GM12878 (cell line): ENCODE data around the gene CSK. TPM values are rescaled to one million over a fixed set of nuclear protein-coding genes. Genes with fewer than 3 reads are reported as not detected.

ENCODE experiments used
- ATAC-seq: fragments of 200-7000 bp; cut with Tn5 transposase; 3 replicates; pipeline ENCODE4 v1.9.1; 2020; ENCODE audit warnings: mild to moderate bottlenecking, moderate library complexity
- BruUV-seq: library from RNA; stranded (reverse); fragments of 400-500 nt; replicated peaks from 2 replicates; lab custom pipeline; 2021; lab: Mats Ljungman, UMichigan
- CTCF ChIA-PET: fragments of 300-600 bp; sonication (Branson Sonifier 250); formaldehyde crosslinking; extraction: SDS; loops from one replicate; lab custom pipeline; 2021; ENCODE audit warnings: inconsistent platforms; lab: Yijun Ruan, JAX
- POLR2A ChIA-PET: fragments of 350-600 bp; formaldehyde crosslinking; extraction: SDS; loops from one replicate; lab custom pipeline; 2021; ENCODE audit warnings: inconsistent platforms; lab: Charles Lee
- RAD21 ChIA-PET: fragments of 300-600 bp; sonication (Branson Sonifier 250); formaldehyde crosslinking; loops from one replicate; lab custom pipeline; 2023; ENCODE audit warnings: antibody characterized with exemption; ENCODE audit not compliant: unreplicated experiment; lab: Charles Lee
- SMC1A ChIA-PET: fragments of 300-600 bp; sonication (Branson Sonifier 250); formaldehyde crosslinking; loops from one replicate; lab custom pipeline; 2023; ENCODE audit not compliant: unreplicated experiment, uncharacterized antibody; lab: Charles Lee
- DNase-seq: peaks from one replicate; pipeline ENCODE4 v3.0.0-alpha.2; 2011; ENCODE audit warnings: low read depth, low spot score
- FAIRE-seq: peaks from 3 replicates; lab custom pipeline; 2011; peaks lifted over from hg19 to GRCh38; lab: Jason Lieb, UNC
- H2AFZ ChIP-seq: 2 replicates; pipeline ENCODE4 v1.6.0; 2011; ENCODE audit warnings: low read depth, low read length, control low read depth; ENCODE audit not compliant: control insufficient read depth
- H3K27ac ChIP-seq: 2 replicates; pipeline ENCODE4 v1.5.1; 2011; ENCODE audit warnings: control low read depth; ENCODE audit not compliant: control insufficient read depth, insufficient read depth
- H3K27me3 ChIP-seq, 2 experiments: replicated peaks in 1 of 2; 2 replicates each; pipeline versions ENCODE4 v1.6.0 to v1.6.1; 2011; ENCODE audit warnings: low read length in 1 of 2; ENCODE audit not compliant: control insufficient read depth in 2 of 2, insufficient read depth in 2 of 2
- H3K36me3 ChIP-seq, 2 experiments: 2 replicates each; pipeline ENCODE4 v1.5.1; 2011; ENCODE audit warnings: low read length in 1 of 2; ENCODE audit not compliant: control insufficient read depth in 2 of 2, insufficient read depth in 2 of 2
- H3K4me1 ChIP-seq: 2 replicates; pipeline ENCODE4 v1.6.1; 2011; ENCODE audit warnings: mild to moderate bottlenecking, low read length, moderate library complexity, mixed read lengths; ENCODE audit not compliant: control insufficient read depth, insufficient read depth
- H3K4me2 ChIP-seq: 2 replicates; pipeline ENCODE4 v1.6.0; 2011; ENCODE audit warnings: control low read depth; ENCODE audit not compliant: control insufficient read depth, insufficient read depth
- H3K4me3 ChIP-seq: fragments of 200-600 bp; sonication (generic); 2 replicates; pipeline ENCODE4 v1.5.1; 2016
- H3K79me2 ChIP-seq: 2 replicates; pipeline ENCODE4 v1.6.0; 2011; ENCODE audit warnings: low read length; ENCODE audit not compliant: control insufficient read depth, insufficient read depth
- H3K9ac ChIP-seq: 2 replicates; pipeline ENCODE4 v1.8.0; 2011; ENCODE audit warnings: low read length, control low read depth, mixed read lengths; ENCODE audit not compliant: control insufficient read depth, insufficient read depth
- H3K9me3 ChIP-seq: replicated peaks from 3 replicates; pipeline ENCODE4 v1.5.1; 2011; ENCODE audit warnings: mild to moderate bottlenecking, low read length; ENCODE audit not compliant: control insufficient read depth, insufficient read depth
- H4K20me1 ChIP-seq: 2 replicates; pipeline ENCODE4 v1.6.0; 2011; ENCODE audit not compliant: control insufficient read depth, insufficient read depth
- CHD1 ChIP-seq: IDR thresholded peaks from 2 replicates; pipeline ENCODE4 v1.6.1; 2012; ENCODE audit warnings: low read depth, low read length, improper control_type of control experiment
- CHD2 ChIP-seq: IDR thresholded peaks from 2 replicates; pipeline ENCODE4 v1.6.1; 2011; ENCODE audit warnings: low read depth, low read length, improper control_type of control experiment, borderline replicate concordance
- CREM ChIP-seq: IDR thresholded peaks from 2 replicates; pipeline ENCODE4 v1.6.1; 2014; ENCODE audit warnings: antibody characterized with exemption, low read depth
- DPF2 ChIP-seq: fragments of 450-650 bp; IDR thresholded peaks from 2 replicates; pipeline ENCODE4 v1.6.1; 2017; ENCODE audit warnings: mild to moderate bottlenecking
- IKZF2 ChIP-seq, 2 experiments: fragments of 450-650 bp; IDR thresholded peaks; 2 replicates each; pipeline ENCODE4 v1.6.1; 2017; ENCODE audit warnings: mild to moderate bottlenecking in 2 of 2, moderate library complexity in 2 of 2
- KDM1A ChIP-seq: fragments of 200-600 bp; sonication (generic); IDR thresholded peaks from 2 replicates; pipeline ENCODE4 v1.6.1; 2016; ENCODE audit warnings: borderline replicate concordance
- MTA3 ChIP-seq: IDR thresholded peaks from 2 replicates; pipeline ENCODE4 v1.6.1; 2012; ENCODE audit warnings: low read length, inconsistent platforms, borderline replicate concordance
- POLR2AphosphoS5 ChIP-seq: IDR thresholded peaks from 2 replicates; pipeline ENCODE4 v1.6.1; 2011; ENCODE audit warnings: mild to moderate bottlenecking, low read length, inconsistent platforms
- SMAD5 ChIP-seq: IDR thresholded peaks from 2 replicates; pipeline ENCODE4 v1.6.1; 2016; ENCODE audit warnings: antibody characterized with exemption, low read depth
- SMC3 ChIP-seq: IDR thresholded peaks from 2 replicates; pipeline ENCODE4 v1.6.1; 2011; ENCODE audit warnings: low read length, improper control_type of control experiment, borderline replicate concordance
- SP1 ChIP-seq: IDR thresholded peaks from one replicate; pipeline ENCODE4 v1.6.1; 2011; ENCODE audit warnings: low read depth, low read length
- SREBF1 ChIP-seq: IDR thresholded peaks from 2 replicates; pipeline ENCODE4 v1.6.1; 2012; ENCODE audit warnings: mild to moderate bottlenecking, low read length
- TCF12 ChIP-seq: IDR thresholded peaks from 2 replicates; pipeline ENCODE4 v1.6.1; 2011; ENCODE audit warnings: low read depth, mild to moderate bottlenecking, low read length
- WGBS: methylation state at CpG from one replicate; pipeline ENCODE4 v1.1.6; 2016; ENCODE audit warnings: low lambda C conversion rate; ENCODE audit not compliant: insufficient replicate concordance, insufficient coverage; ENCODE audit errors: missing lambda C conversion rate; 5-methylcytosine and 5-hydroxymethylcytosine counted together
- in situ Hi-C: fragments of 300-500 bp; cut with MboI; formaldehyde crosslinking; loops from 9 replicates; pipeline ENCODE4 v1.14.3; 2018; ENCODE audit warnings: mixed read lengths
- intact Hi-C: fragments of 100-400 bp; cut with micrococcal nuclease; formaldehyde crosslinking; loops from one replicate; pipeline ENCODE4 v1.14.2; 2022; ENCODE audit not compliant: unreplicated experiment
- polyA plus RNA-seq, 11 experiments: library from polyadenylated mRNA; depleted of rRNA in 4 of 11; unstranded in 6 of 11; stranded (reverse) in 5 of 11; fragments of >200 nt; fragmentation: Nextera tagmentation in 4 of 11; fragmentation: Illumina TruSeq in 1 of 11; extraction: Ambion mirVana in 4 of 11; extraction: Trizol in 1 of 11; gene quantifications; 1 replicate in 1 of 11; 2 replicates in 10 of 11; pipeline versions ENCODE4 v1.2.1 to v1.2.3, GENCODE V29; 2011 to 2016; ENCODE audit warnings: inconsistent platforms in 2 of 11, missing spikeins in 2 of 11, low read depth in 1 of 11
- total RNA-seq, 4 experiments: library from RNA; depleted of rRNA in 3 of 4; stranded (reverse); fragments of >200 nt in 3 of 4; fragmentation: Illumina TruSeq in 1 of 4; extraction: Trizol in 1 of 4; gene quantifications; 2 replicates each; pipeline versions ENCODE4 v1.2.1 to v1.2.3, GENCODE V29; 2013 to 2021
- TF ChIP-seq, protein P1 (sequence below): fragments of 450-650 bp; IDR thresholded peaks from 2 replicates; pipeline ENCODE4 v1.6.1; 2018; ENCODE audit warnings: mild to moderate bottlenecking, low read depth, moderate library complexity; ENCODE audit not compliant: partially characterized antibody
- TF ChIP-seq, protein P2 (sequence below): IDR thresholded peaks from 2 replicates; pipeline ENCODE4 v1.6.1; 2012; ENCODE audit warnings: mild to moderate bottlenecking, low read depth, low read length

Gene CSK
- total and polyA plus RNA-seq, 10 of the 15 experiments (the other 5 are each of a cell fraction or from before 2014, with no cell fraction given), result 3.4 to 327 (median 75.8) TPM

DNA sequence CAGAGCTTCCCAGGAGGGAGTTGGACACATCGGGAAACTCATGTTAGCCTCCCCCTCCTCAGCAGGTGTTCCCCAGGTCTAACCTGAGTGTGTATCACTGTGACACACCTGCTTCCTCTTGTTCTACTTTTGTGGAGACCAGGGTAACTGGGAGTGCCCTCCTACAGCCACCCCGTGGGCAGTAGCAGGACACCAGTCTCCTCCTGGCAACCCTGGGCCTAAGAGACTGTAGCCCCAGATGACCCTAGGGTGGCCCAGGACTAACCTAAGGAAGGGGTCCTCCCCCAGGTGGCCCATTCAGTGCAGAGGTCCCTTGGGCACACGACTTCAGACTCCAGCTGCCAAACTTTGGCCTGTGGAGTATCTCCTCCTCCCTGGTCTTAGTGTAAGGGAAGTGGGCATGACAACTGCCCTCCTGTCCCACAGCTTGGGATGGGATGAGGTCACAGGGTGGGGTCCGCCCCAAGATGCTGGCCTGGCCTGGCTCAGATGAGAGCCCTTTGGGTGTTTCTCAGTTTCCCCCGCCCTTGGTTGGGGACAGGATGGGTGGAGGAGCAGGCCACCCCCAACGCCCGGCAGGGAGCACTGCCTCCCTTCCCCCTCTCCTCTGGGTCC is 4.8 kb downstream of the CSK start:
- intact Hi-C loops, result loop anchor here (1.0 to 5.0 kb wide), 3 partner anchors 9 to 390 kb away; partner anchors contain the start of gene ARID3B
- H3K27ac ChIP-seq, result peak overlapping the region; percentile 96
- ChIA-PET SMC1A (interaction anchor here (0.7 to 15.7 kb wide), 10 partner anchors 10 to 402 kb away, joined by 3 to 811 read pairs (median 9); partner anchors contain the start of gene CSK), CTCF (interaction anchor here (0.5 to 25.9 kb wide), 12 partner anchors 11 to 390 kb away, joined by 3 to 1288 read pairs (median 4); partner anchors contain the start of genes CSK, EDC3 and FAM219B), RAD21 (interaction anchor here (0.8 to 25.2 kb wide), 13 partner anchors 3 to 402 kb away, joined by 3 to 1186 read pairs (median 8); partner anchors contain the start of genes COX5A, CSK and ULK3), POLR2A (interaction anchor here (0.5 to 14.2 kb wide), 16 partner anchors 10 to 385 kb away, joined by 3 to 602 read pairs (median 5); partner anchors contain the start of genes CLK3 and CSK)
- no peaks in the 10 kb centered on the region for H4K20me1 ChIP-seq
- no peak for DNase-seq
- in situ Hi-C loops, result no loop called here
- H2AFZ ChIP-seq, result no peak overlapping the region
- peak overlapping the region; percentile 82 for H3K9ac ChIP-seq
- H3K36me3 ChIP-seq, result peaks cover 0 to 2% of the 10 kb centered on the region in 2 experiments; a peak in 3 of 4 replicates
- no peak for ATAC-seq
- H3K4me2 ChIP-seq, result peak overlapping the region; percentile 67
- H3K79me2 ChIP-seq, result peaks cover 92% of the 10 kb centered on the region
- no TSS peak for BruUV-seq
- no peaks in the 10 kb centered on the region for H3K27me3 ChIP-seq
- no peaks in the 10 kb centered on the region for H3K9me3 ChIP-seq
- under 1% methylated on average over 7 of the region's 7 CpGs for WGBS
- H3K4me3 ChIP-seq, result peak overlapping the region; percentile 94
- FAIRE-seq, result no peak
- H3K4me1 ChIP-seq, result peaks cover 47% of the 10 kb centered on the region
- TF ChIP-seq POLR2AphosphoS5 (peak; percentile 30; the same call in 1 of the 2 replicates), TCF12 (0 out of 2 replicates have a peak, but pooled peaks have one; percentile 28), MTA3 (no peak), SMAD5 (0 out of 2 replicates have a peak, but pooled peaks have one; percentile 51), CHD2 (0 out of 2 replicates have a peak, but pooled peaks have one; percentile 9), IKZF2 (IDR thresholded peaks at IDR 0.05) (no peak), SP1 (no peak), CHD1 (no peak), CREM (no peak), KDM1A (no peak), DPF2 (no peak), SMC3 (no peak), SREBF1 (no peak)
- TF ChIP-seq, protein P1, sequence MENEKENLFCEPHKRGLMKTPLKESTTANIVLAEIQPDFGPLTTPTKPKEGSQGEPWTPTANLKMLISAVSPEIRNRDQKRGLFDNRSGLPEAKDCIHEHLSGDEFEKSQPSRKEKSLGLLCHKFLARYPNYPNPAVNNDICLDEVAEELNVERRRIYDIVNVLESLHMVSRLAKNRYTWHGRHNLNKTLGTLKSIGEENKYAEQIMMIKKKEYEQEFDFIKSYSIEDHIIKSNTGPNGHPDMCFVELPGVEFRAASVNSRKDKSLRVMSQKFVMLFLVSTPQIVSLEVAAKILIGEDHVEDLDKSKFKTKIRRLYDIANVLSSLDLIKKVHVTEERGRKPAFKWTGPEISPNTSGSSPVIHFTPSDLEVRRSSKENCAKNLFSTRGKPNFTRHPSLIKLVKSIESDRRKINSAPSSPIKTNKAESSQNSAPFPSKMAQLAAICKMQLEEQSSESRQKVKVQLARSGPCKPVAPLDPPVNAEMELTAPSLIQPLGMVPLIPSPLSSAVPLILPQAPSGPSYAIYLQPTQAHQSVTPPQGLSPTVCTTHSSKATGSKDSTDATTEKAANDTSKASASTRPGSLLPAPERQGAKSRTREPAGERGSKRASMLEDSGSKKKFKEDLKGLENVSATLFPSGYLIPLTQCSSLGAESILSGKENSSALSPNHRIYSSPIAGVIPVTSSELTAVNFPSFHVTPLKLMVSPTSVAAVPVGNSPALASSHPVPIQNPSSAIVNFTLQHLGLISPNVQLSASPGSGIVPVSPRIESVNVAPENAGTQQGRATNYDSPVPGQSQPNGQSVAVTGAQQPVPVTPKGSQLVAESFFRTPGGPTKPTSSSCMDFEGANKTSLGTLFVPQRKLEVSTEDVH, result no peak
- TF ChIP-seq, protein P2, sequence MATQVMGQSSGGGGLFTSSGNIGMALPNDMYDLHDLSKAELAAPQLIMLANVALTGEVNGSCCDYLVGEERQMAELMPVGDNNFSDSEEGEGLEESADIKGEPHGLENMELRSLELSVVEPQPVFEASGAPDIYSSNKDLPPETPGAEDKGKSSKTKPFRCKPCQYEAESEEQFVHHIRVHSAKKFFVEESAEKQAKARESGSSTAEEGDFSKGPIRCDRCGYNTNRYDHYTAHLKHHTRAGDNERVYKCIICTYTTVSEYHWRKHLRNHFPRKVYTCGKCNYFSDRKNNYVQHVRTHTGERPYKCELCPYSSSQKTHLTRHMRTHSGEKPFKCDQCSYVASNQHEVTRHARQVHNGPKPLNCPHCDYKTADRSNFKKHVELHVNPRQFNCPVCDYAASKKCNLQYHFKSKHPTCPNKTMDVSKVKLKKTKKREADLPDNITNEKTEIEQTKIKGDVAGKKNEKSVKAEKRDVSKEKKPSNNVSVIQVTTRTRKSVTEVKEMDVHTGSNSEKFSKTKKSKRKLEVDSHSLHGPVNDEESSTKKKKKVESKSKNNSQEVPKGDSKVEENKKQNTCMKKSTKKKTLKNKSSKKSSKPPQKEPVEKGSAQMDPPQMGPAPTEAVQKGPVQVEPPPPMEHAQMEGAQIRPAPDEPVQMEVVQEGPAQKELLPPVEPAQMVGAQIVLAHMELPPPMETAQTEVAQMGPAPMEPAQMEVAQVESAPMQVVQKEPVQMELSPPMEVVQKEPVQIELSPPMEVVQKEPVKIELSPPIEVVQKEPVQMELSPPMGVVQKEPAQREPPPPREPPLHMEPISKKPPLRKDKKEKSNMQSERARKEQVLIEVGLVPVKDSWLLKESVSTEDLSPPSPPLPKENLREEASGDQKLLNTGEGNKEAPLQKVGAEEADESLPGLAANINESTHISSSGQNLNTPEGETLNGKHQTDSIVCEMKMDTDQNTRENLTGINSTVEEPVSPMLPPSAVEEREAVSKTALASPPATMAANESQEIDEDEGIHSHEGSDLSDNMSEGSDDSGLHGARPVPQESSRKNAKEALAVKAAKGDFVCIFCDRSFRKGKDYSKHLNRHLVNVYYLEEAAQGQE, result no peak
